Omental fat pad (tissue), 4 donors: ENCODE measurements around the gene TEAD4. TPM values are rescaled to one million over a fixed set of nuclear protein-coding genes. Genes with fewer than 3 reads are reported as not detected.

ENCODE experiments used
- ATAC-seq: fragments of 150-250 bp; one replicate; pipeline ENCODE4 v1.9.1; 2016; ENCODE audit warnings: mild to moderate bottlenecking, moderate library complexity; ENCODE audit not compliant: low FRiP score
- DNase-seq: peaks from one replicate; pipeline ENCODE4 v3.0.0-alpha.2; 2019; ENCODE audit warnings: low spot score
- total RNA-seq, 4 donors: library from RNA; depleted of rRNA; stranded (reverse); fragments of >200 nt; gene quantifications; one replicate each; pipeline ENCODE4 v1.1.0, GENCODE V29; 2016
- TF ChIP-seq, protein P1 (sequence below), 3 donors: fragments of 450-650 bp; IDR thresholded peaks; one replicate each; pipeline ENCODE4 v1.5.1; 2016 to 2017; ENCODE audit warnings: antibody characterized with exemption in 3 of 3, mild to moderate bottlenecking in 3 of 3, moderate library complexity in 2 of 3

The TEAD4 gene
- total RNA-seq, 4 donors from 2014 or later: 14.5 to 79.3 (median 17.0) TPM

DNA sequence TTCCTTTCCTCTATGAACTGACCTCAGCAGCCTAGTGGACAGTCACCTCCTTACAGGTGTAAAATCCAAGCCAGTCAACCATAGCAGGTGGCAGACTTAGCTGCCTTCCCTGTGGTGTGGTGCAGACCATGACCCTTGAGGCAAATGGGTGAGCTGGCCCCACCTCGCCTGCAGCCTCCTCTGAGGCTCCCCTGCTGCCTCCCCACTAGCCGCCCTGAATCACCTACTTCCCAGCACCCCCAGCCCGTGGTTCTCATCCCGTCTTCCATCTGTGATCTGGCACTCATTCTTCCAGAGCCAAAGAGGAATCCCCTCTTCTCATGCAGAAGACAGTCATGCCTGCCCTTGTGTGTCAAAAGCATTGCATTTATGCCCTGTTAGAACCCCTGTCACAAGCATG is 83.6 kb downstream of the TEAD4 start:
- TF ChIP-seq, protein P1, sequence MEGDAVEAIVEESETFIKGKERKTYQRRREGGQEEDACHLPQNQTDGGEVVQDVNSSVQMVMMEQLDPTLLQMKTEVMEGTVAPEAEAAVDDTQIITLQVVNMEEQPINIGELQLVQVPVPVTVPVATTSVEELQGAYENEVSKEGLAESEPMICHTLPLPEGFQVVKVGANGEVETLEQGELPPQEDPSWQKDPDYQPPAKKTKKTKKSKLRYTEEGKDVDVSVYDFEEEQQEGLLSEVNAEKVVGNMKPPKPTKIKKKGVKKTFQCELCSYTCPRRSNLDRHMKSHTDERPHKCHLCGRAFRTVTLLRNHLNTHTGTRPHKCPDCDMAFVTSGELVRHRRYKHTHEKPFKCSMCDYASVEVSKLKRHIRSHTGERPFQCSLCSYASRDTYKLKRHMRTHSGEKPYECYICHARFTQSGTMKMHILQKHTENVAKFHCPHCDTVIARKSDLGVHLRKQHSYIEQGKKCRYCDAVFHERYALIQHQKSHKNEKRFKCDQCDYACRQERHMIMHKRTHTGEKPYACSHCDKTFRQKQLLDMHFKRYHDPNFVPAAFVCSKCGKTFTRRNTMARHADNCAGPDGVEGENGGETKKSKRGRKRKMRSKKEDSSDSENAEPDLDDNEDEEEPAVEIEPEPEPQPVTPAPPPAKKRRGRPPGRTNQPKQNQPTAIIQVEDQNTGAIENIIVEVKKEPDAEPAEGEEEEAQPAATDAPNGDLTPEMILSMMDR (IDR thresholded peaks at IDR 0.05): no peak
- no peak for DNase-seq
- no peak for ATAC-seq

DNA sequence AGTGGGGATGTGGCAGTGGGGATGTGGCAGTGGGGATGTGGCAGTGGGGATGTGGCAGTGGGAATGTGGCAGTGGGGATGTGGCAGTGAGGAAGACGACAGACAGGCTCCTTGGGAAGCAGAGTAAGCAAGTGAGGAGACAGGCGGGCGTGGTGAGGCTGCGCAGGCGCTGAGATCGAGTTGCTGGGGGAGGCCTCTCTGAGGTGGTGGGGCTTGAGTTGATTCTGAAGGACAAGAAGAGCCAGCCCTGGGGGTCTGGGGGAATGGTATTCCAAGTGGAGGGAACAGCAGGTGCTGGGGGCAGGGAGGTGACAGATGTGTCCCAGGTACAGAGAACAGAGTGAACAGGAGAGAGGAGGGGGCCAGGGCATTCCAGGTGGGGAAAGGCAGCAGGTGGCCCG is 84.2 kb downstream of the TEAD4 start:
- TF ChIP-seq, protein P1 (IDR thresholded peaks at IDR 0.05): no peak
- no peak for DNase-seq
- no peak for ATAC-seq

GRCh38 chr12:3044141-3044630 is 85.0 kb downstream of the TEAD4 start:
- no peak for ATAC-seq
- no peak for DNase-seq
- TF ChIP-seq, protein P1 (IDR thresholded peaks at IDR 0.05): no peak

DNA sequence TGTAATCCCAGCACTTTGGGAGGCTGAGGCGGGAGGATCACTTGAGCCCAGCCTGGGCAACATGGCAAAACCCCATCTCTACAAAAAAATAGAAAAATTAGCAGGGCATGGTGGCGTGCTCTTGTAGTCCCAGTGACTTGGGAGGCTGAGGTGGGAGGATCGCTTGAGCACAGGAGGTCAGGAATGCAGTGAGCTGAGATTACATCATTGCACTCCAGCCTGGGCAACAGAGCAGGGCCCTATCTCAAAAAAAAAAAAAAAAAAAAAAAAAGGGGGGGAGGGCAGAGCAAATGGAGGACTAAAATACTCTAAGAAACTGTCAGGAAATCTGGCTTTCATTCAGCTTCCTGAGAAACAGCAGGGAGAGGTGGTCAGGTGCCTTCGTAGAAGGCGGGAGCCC is 86.3 kb downstream of the TEAD4 start:
- no peak for DNase-seq
- no peak for ATAC-seq
- TF ChIP-seq, protein P1 (IDR thresholded peaks at IDR 0.05): no peak

- ATAC-seq: no peak
- TF ChIP-seq, protein P1 (IDR thresholded peaks at IDR 0.05): no peak
These were observed 86.8 kb downstream of the TEAD4 start for GRCh38 chr12:3045989-3046388.

GRCh38 chr12:3046441-3047200 is 87.4 kb downstream of the TEAD4 start:
- TF ChIP-seq, protein P1 (IDR thresholded peaks at IDR 0.05): no peak
- no peak for DNase-seq
- no peak for ATAC-seq

More at GRCh38 chr12:3045989-3046388, 86.8 kb downstream of the TEAD4 start:
- DNase-seq: no peak

DNA sequence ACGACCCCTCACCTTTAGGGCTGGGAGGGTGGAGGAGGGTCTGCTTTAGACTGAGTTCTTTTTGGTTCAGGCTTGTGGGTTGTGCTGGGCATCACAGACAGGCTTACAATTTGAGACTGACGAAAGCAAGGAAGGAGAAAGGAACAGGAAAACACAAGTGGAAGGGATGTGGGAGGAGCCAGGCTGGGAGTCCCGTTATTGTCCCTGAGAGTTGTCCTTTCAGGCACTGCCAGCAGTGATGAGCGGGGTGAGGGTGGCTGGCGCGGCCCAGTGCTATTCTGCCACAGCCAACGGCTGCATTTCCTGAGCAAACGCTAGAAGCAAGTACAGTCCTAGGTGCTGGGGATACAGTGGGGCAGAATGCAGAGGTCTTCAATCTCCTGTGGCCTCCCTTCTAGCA is 88.8 kb downstream of the TEAD4 start:
- DNase-seq (no peak), ATAC-seq (no peak)
- TF ChIP-seq, protein P1 (IDR thresholded peaks at IDR 0.05): no peak
